NCI-H2196 treated with DMSO at 0.1 percent for 48 hours (cell line): ENCODE results near the gene EEF1AKMT1.
"Not testable (repeated sequence)": the region's sequence is repeated elsewhere in the genome, so short reads cannot be mapped to it uniquely, and the experiment has no call there.

Experiments
- DNase-seq: peaks from one replicate; lab custom pipeline; 2025; ENCODE audit not compliant: unreplicated experiment; lab: John Stamatoyannopoulos, UW

The EEF1AKMT1 gene

GRCh38 chr13:20778311-20778710 lies 4.5 kb upstream of the EEF1AKMT1 start:
- no peak for DNase-seq

GRCh38 chr13:20776751-20777150 lies 3.0 kb upstream of the EEF1AKMT1 start:
- no peak for DNase-seq

- no peak for DNase-seq
These were observed 2.2 kb upstream of the EEF1AKMT1 start for GRCh38 chr13:20775961-20776360.

- no peak for DNase-seq
These were observed 985 bp upstream of the EEF1AKMT1 start for GRCh38 chr13:20774746-20775145.

GRCh38 chr13:20772401-20773131 lies 1.2 kb downstream of the EEF1AKMT1 start:
- DNase-seq: no peak

GRCh38 chr13:20769834-20770233 lies 3.9 kb downstream of the EEF1AKMT1 start:
- DNase-seq: no peak

GRCh38 chr13:20769091-20769490 lies 4.7 kb downstream of the EEF1AKMT1 start:
- DNase-seq: no peak

GRCh38 chr13:20767309-20767943 lies 6.3 kb downstream of the EEF1AKMT1 start:
- DNase-seq: no peak

GRCh38 chr13:20760872-20761271 lies 12.9 kb downstream of the EEF1AKMT1 start:
- DNase-seq: no peak

GRCh38 chr13:20754009-20754408 lies 19.8 kb downstream of the EEF1AKMT1 start:
- no peak for DNase-seq

- no peak for DNase-seq
These were observed 24.4 kb downstream of the EEF1AKMT1 start for GRCh38 chr13:20749377-20749776.

GRCh38 chr13:20743830-20744404 lies 29.8 kb downstream of the EEF1AKMT1 start:
- DNase-seq: not testable (repeated sequence)

- no peak for DNase-seq
These were observed 33.7 kb downstream of the EEF1AKMT1 start for GRCh38 chr13:20740021-20740420.

- no peak for DNase-seq
These were observed 35.1 kb downstream of the EEF1AKMT1 start for GRCh38 chr13:20738616-20739015.

- no peak for DNase-seq
These were observed 43.9 kb downstream of the EEF1AKMT1 start for GRCh38 chr13:20729633-20730585.

GRCh38 chr13:20728579-20729311 lies 45.0 kb downstream of the EEF1AKMT1 start:
- DNase-seq: no peak

- DNase-seq: no peak
These were observed 45.9 kb downstream of the EEF1AKMT1 start for GRCh38 chr13:20727856-20728255.

- DNase-seq: no peak
These were observed 52.1 kb downstream of the EEF1AKMT1 start for GRCh38 chr13:20721454-20722357.

GRCh38 chr13:20721058-20721453 lies 52.7 kb downstream of the EEF1AKMT1 start:
- DNase-seq: no peak
